ENCODE measurements around the gene CLDN1.

The CLDN1 gene

GRCh38 chr3:190352861-190353457 is 30.7 kb upstream of the CLDN1 start:
- H3K79me2 ChIP-seq (ENCODE audit: low read length) = no peaks in the 10 kb centered on the region
- H3K27ac ChIP-seq (ENCODE audit: low read length) = no peak overlapping the region
- H3K4me3 ChIP-seq (ENCODE audit: low read length) = no peak overlapping the region
- H3F3A ChIP-seq (ENCODE audit: insufficient read depth, low read length) = no peaks in the 10 kb centered on the region
- DNase-seq = peak; percentile 39
- no peak overlapping the region for H3K9ac ChIP-seq (ENCODE audit: low read length)
- H3K4me2 ChIP-seq (ENCODE audit: low read depth, low read length) = no peak overlapping the region
- no peak overlapping the region for H2AFZ ChIP-seq (ENCODE audit: low read length)
- no peaks in the 10 kb centered on the region for H3K4me1 ChIP-seq (ENCODE audit: low read length)
- no peaks in the 10 kb centered on the region for H3K27me3 ChIP-seq (replicated peaks; ENCODE audit: insufficient read depth, low read length)
- no peaks in the 10 kb centered on the region for H3K9me3 ChIP-seq (replicated peaks; ENCODE audit: insufficient read depth, low read length)
- TF ChIP-seq EZH2phosphoT487 (IDR thresholded peaks at IDR 0.05; ENCODE audit: low read length) (no peak), CTCF (IDR thresholded peaks at IDR 0.05; ENCODE audit: low read length) (no peak), EZH2 (optimal IDR thresholded peaks at IDR 0.05; ENCODE audit: low read depth, low read length) (no peak)
- no peaks in the 10 kb centered on the region for H3K9me2 ChIP-seq (replicated peaks; ENCODE audit: insufficient read depth, low read length)
- no peaks in the 10 kb centered on the region for H4K20me1 ChIP-seq (ENCODE audit: insufficient read depth, low read length)
- no peaks in the 10 kb centered on the region for H3K36me3 ChIP-seq (replicated peaks; ENCODE audit: insufficient read depth, low read length)

DNA sequence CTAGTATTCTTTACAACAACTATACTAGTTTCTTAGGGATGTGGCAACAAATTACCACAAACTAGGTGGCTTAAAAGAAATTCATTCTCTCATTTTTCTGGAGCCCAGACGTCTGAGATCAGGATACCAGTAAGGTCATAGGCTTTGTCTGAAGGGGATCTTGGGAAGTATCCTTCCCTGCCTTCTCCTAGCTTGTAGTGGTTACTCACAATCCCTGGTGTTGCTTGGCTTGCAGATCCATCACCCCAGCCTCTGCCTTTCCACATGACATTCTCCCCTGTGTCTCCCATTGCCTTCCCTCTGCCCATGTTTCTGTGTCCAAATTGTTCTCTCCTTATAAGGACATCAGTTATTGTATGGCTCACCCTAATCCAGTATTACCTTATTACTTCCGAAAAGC is 24.3 kb upstream of the CLDN1 start:
- Histone ChIP-seq H3K4me3 (ENCODE audit: low read length) (no peak overlapping the region), H3K27ac (ENCODE audit: low read length) (no peak overlapping the region)
- DNase-seq = no peak

GRCh38 chr3:190345878-190346277 is 23.6 kb upstream of the CLDN1 start:
- H4K20me1 ChIP-seq (ENCODE audit: insufficient read depth, low read length) = no peaks in the 10 kb centered on the region
- no peaks in the 10 kb centered on the region for H3K27me3 ChIP-seq (replicated peaks; ENCODE audit: insufficient read depth, low read length)
- no peaks in the 10 kb centered on the region for H3K9me2 ChIP-seq (replicated peaks; ENCODE audit: insufficient read depth, low read length)
- no peak overlapping the region for H3K9ac ChIP-seq (ENCODE audit: low read length)
- H3K27ac ChIP-seq (ENCODE audit: low read length) = no peak overlapping the region
- H3K4me1 ChIP-seq (ENCODE audit: low read length) = no peaks in the 10 kb centered on the region
- no peaks in the 10 kb centered on the region for H3F3A ChIP-seq (ENCODE audit: insufficient read depth, low read length)
- DNase-seq = no peak
- no peaks in the 10 kb centered on the region for H3K79me2 ChIP-seq (ENCODE audit: low read length)
- H3K9me3 ChIP-seq (replicated peaks; ENCODE audit: insufficient read depth, low read length) = no peaks in the 10 kb centered on the region
- no peak overlapping the region for H3K4me3 ChIP-seq (ENCODE audit: low read length)
- TF ChIP-seq EZH2phosphoT487 (IDR thresholded peaks at IDR 0.05; ENCODE audit: low read length) = no peak
- TF ChIP-seq CTCF (IDR thresholded peaks at IDR 0.05; ENCODE audit: low read length) = no peak
- no peak for TF ChIP-seq EZH2 (optimal IDR thresholded peaks at IDR 0.05; ENCODE audit: low read depth, low read length)
- H3K36me3 ChIP-seq (replicated peaks; ENCODE audit: insufficient read depth, low read length) = no peaks in the 10 kb centered on the region
- no peak overlapping the region for H3K4me2 ChIP-seq (ENCODE audit: low read depth, low read length)
- H2AFZ ChIP-seq (ENCODE audit: low read length) = no peak overlapping the region

More for the DNA sequence above, 24.3 kb upstream of the CLDN1 start:
- no peaks in the 10 kb centered on the region for H3F3A ChIP-seq (ENCODE audit: insufficient read depth, low read length)
- H3K9ac ChIP-seq (ENCODE audit: low read length) = no peak overlapping the region
- TF ChIP-seq EZH2 (optimal IDR thresholded peaks at IDR 0.05; ENCODE audit: low read depth, low read length) (no peak), EZH2phosphoT487 (IDR thresholded peaks at IDR 0.05; ENCODE audit: low read length) (no peak), CTCF (IDR thresholded peaks at IDR 0.05; ENCODE audit: low read length) (no peak)
- no peaks in the 10 kb centered on the region for H4K20me1 ChIP-seq (ENCODE audit: insufficient read depth, low read length)
- no peaks in the 10 kb centered on the region for H3K79me2 ChIP-seq (ENCODE audit: low read length)
- no peaks in the 10 kb centered on the region for H3K27me3 ChIP-seq (replicated peaks; ENCODE audit: insufficient read depth, low read length)
- no peak overlapping the region for H3K4me2 ChIP-seq (ENCODE audit: low read depth, low read length)
- no peaks in the 10 kb centered on the region for H3K9me3 ChIP-seq (replicated peaks; ENCODE audit: insufficient read depth, low read length)
- H2AFZ ChIP-seq (ENCODE audit: low read length) = no peak overlapping the region
- no peaks in the 10 kb centered on the region for H3K4me1 ChIP-seq (ENCODE audit: low read length)
- H3K9me2 ChIP-seq (replicated peaks; ENCODE audit: insufficient read depth, low read length) = no peaks in the 10 kb centered on the region
- H3K36me3 ChIP-seq (replicated peaks; ENCODE audit: insufficient read depth, low read length) = no peaks in the 10 kb centered on the region

All from MM.1S (cell line).